GM18868 (cell line): ENCODE results near the gene KRTAP4-8.
"Not testable (repeated sequence)": the region's sequence is repeated elsewhere in the genome, so short reads cannot be mapped to it uniquely, and the experiment has no call there.

Source experiments
- ATAC-seq: cut with Tn5 transposase; IDR thresholded peaks from one replicate; pipeline ENCODE4 v1.9.1; 2021; ENCODE audit warnings: mild to moderate bottlenecking, moderate library complexity; ENCODE audit not compliant: unreplicated experiment

The KRTAP4-8 gene

GRCh38 chr17:41098042-41098441 is at the start of gene KRTAP4-8:
Gene KRTAP4-8 (minus strand): TSS chr17:41098142. CDS start chr17:41098084, 58 bp downstream.
- ATAC-seq: no peak

GRCh38 chr17:41145261-41145660 is 47.3 kb upstream of the KRTAP4-8 start:
- no peak for ATAC-seq

GRCh38 chr17:41144846-41145245 is 46.9 kb upstream of the KRTAP4-8 start:
- no peak for ATAC-seq

- no peak for ATAC-seq
These were observed 43.4 kb upstream of the KRTAP4-8 start for GRCh38 chr17:41141361-41141760.

- no peak for ATAC-seq
These were observed 42.6 kb upstream of the KRTAP4-8 start, which contains the start of gene KRTAP4-6 for GRCh38 chr17:41140360-41141131. Gene KRTAP4-6 (minus strand): TSS chr17:41140544. CDS start chr17:41140487, 57 bp downstream.

GRCh38 chr17:41139865-41140264 is 41.9 kb upstream of the KRTAP4-8 start:
- not testable (repeated sequence) for ATAC-seq

GRCh38 chr17:41133880-41134735 is 36.2 kb upstream of the KRTAP4-8 start:
- ATAC-seq: no peak

- no peak for ATAC-seq
These were observed 34.0 kb upstream of the KRTAP4-8 start for GRCh38 chr17:41131979-41132378.

GRCh38 chr17:41127371-41127770 is 29.4 kb upstream of the KRTAP4-8 start:
- ATAC-seq: no peak

GRCh38 chr17:41126412-41126811 is 28.5 kb upstream of the KRTAP4-8 start:
- no peak for ATAC-seq

- no peak for ATAC-seq
These were observed 27.1 kb upstream of the KRTAP4-8 start for GRCh38 chr17:41125064-41125463.

GRCh38 chr17:41123991-41124371 is 26.0 kb upstream of the KRTAP4-8 start, which contains the start of gene KRTAP4-12:
Gene KRTAP4-12 (minus strand): TSS chr17:41124182. CDS start chr17:41124122, 60 bp downstream.
- not testable (repeated sequence) for ATAC-seq

- not testable (repeated sequence) for ATAC-seq
These were observed 25.5 kb upstream of the KRTAP4-8 start for GRCh38 chr17:41123292-41123990.

- no peak for ATAC-seq
These were observed 23.8 kb upstream of the KRTAP4-8 start for GRCh38 chr17:41121742-41122141.

GRCh38 chr17:41119696-41120690 is 22.1 kb upstream of the KRTAP4-8 start:
- not testable (repeated sequence) for ATAC-seq

- ATAC-seq: no peak
These were observed 20.8 kb upstream of the KRTAP4-8 start for GRCh38 chr17:41118721-41119120.

- not testable (repeated sequence) for ATAC-seq
These were observed 20.0 kb upstream of the KRTAP4-8 start, which contains the start of gene KRTAP4-11 for GRCh38 chr17:41117846-41118386. Gene KRTAP4-11 (minus strand): TSS chr17:41118373. CDS start chr17:41118315, 58 bp downstream.

- ATAC-seq: no peak
These were observed 18.4 kb upstream of the KRTAP4-8 start for GRCh38 chr17:41116297-41116696.

- no peak for ATAC-seq
These were observed 13.4 kb upstream of the KRTAP4-8 start for GRCh38 chr17:41111151-41111885.
